DND-41 (cell line): ENCODE measurements around the gene VDAC2.

ENCODE experiments used
- ATAC-seq: fragments of 200-7000 bp; cut with Tn5 transposase; 3 replicates; pipeline ENCODE4 v1.9.1; 2021; ENCODE audit warnings: low read depth; ENCODE audit not compliant: insufficient read depth
- DNase-seq: peaks from one replicate; pipeline ENCODE4 v3.0.0-alpha.2; 2020
- H2AFZ ChIP-seq: 2 replicates; pipeline ENCODE4 v1.6.0; 2012; ENCODE audit warnings: low read depth, low read length
- H3K27ac ChIP-seq: 2 replicates; pipeline ENCODE4 v1.5.1; 2012; ENCODE audit warnings: low read length, inconsistent platforms
- H3K27me3 ChIP-seq: fragments of 200-600 bp; sonication (generic); 2 replicates; pipeline ENCODE4 v1.6.0; 2012; ENCODE audit warnings: low read length, mild to moderate bottlenecking, inconsistent platforms; ENCODE audit not compliant: insufficient read depth, poor library complexity
- H3K36me3 ChIP-seq: 2 replicates; pipeline ENCODE4 v1.5.1; 2012; ENCODE audit warnings: low read length, inconsistent platforms; ENCODE audit not compliant: insufficient read depth
- H3K4me1 ChIP-seq: 2 replicates; pipeline ENCODE4 v1.5.1; 2012; ENCODE audit warnings: mild to moderate bottlenecking, low read length; ENCODE audit not compliant: insufficient read depth
- H3K4me2 ChIP-seq: 2 replicates; pipeline ENCODE4 v1.6.0; 2012; ENCODE audit warnings: mild to moderate bottlenecking, moderate library complexity, low read length, inconsistent platforms; ENCODE audit not compliant: insufficient read depth
- H3K4me3 ChIP-seq, 2 experiments: fragments of 200-600 bp in 1 of 2; shearing (Covaris generic) in 1 of 2; 2 replicates each; pipeline ENCODE4 v1.5.1; 2012 to 2016; ENCODE audit warnings: inconsistent platforms in 2 of 2, low read length in 2 of 2, mild to moderate bottlenecking in 2 of 2, low read depth in 1 of 2, moderate library complexity in 1 of 2
- H3K79me2 ChIP-seq: 2 replicates; pipeline ENCODE4 v1.6.0; 2012; ENCODE audit warnings: low read length, inconsistent platforms; ENCODE audit not compliant: insufficient read depth
- H3K9ac ChIP-seq: 2 replicates; pipeline ENCODE4 v1.6.0; 2012; ENCODE audit warnings: low read depth, mild to moderate bottlenecking, inconsistent platforms, low read length, moderate library complexity
- H3K9me3 ChIP-seq: 2 replicates; pipeline ENCODE4 v1.5.1; 2012; ENCODE audit warnings: low read length, moderate library complexity, mild to moderate bottlenecking, inconsistent platforms; ENCODE audit not compliant: insufficient read depth, severe bottlenecking
- H4K20me1 ChIP-seq: 2 replicates; pipeline ENCODE4 v1.6.0; 2012; ENCODE audit warnings: low read length; ENCODE audit not compliant: insufficient read depth
- EZH2 ChIP-seq: IDR thresholded peaks from 3 replicates; pipeline ENCODE4 v1.6.1; 2012; ENCODE audit warnings: borderline replicate concordance, low read depth, mild to moderate bottlenecking, moderate library complexity, low read length, inconsistent platforms; ENCODE audit not compliant: severe bottlenecking
- TF ChIP-seq, protein P1 (sequence below): IDR thresholded peaks from 2 replicates; pipeline ENCODE4 v1.5.1; 2012; ENCODE audit warnings: borderline replicate concordance, low read length, moderate library complexity, mild to moderate bottlenecking; ENCODE audit not compliant: poor library complexity, severe bottlenecking; ENCODE audit errors: extremely low read depth

The VDAC2 gene

DNA sequence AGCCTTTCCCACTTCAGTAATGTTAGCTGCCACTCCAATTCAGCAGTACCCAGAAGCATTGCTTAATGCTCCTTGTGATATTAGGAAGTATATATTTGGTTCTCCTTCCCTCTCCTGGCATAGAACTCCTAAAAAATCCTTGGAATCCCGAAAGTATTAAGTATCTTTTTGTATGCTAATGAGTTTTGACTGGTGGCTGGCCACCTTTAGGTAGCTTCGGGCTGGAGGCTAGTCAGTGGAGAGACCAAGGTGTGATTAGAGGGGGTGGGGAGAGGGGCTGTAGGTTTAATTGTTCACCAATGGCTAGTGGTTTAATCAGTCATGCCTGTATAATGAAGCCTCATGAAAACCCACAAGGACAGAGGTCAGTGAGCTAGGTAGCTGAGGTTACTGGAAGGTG, 12.9 kb downstream of the VDAC2 start:
- no peak overlapping the region for H3K4me3 ChIP-seq
- peaks cover 96% of the 10 kb centered on the region for H3K36me3 ChIP-seq
- H3K9me3 ChIP-seq = no peaks in the 10 kb centered on the region
- H3K4me2 ChIP-seq = no peak overlapping the region
- H2AFZ ChIP-seq = no peak overlapping the region
- no peaks in the 10 kb centered on the region for H3K27me3 ChIP-seq
- ATAC-seq (no peak), DNase-seq (no peak)
- H3K79me2 ChIP-seq = peaks cover 80% of the 10 kb centered on the region
- H3K9ac ChIP-seq = no peak overlapping the region
- TF ChIP-seq, protein P1, sequence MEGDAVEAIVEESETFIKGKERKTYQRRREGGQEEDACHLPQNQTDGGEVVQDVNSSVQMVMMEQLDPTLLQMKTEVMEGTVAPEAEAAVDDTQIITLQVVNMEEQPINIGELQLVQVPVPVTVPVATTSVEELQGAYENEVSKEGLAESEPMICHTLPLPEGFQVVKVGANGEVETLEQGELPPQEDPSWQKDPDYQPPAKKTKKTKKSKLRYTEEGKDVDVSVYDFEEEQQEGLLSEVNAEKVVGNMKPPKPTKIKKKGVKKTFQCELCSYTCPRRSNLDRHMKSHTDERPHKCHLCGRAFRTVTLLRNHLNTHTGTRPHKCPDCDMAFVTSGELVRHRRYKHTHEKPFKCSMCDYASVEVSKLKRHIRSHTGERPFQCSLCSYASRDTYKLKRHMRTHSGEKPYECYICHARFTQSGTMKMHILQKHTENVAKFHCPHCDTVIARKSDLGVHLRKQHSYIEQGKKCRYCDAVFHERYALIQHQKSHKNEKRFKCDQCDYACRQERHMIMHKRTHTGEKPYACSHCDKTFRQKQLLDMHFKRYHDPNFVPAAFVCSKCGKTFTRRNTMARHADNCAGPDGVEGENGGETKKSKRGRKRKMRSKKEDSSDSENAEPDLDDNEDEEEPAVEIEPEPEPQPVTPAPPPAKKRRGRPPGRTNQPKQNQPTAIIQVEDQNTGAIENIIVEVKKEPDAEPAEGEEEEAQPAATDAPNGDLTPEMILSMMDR = no peak
- no peak for TF ChIP-seq EZH2
- no peak overlapping the region for H3K27ac ChIP-seq
- 0 out of 2 replicates have a peak, but pooled peaks cover 3% of the 10 kb centered on the region for H3K4me1 ChIP-seq
- peaks cover 60% of the 10 kb centered on the region for H4K20me1 ChIP-seq

GRCh38 chr10:75226095-75226494, 15.5 kb downstream of the VDAC2 start:
- Histone ChIP-seq H3K27ac (no peak overlapping the region), H3K4me2 (no peak overlapping the region), H3K4me3 (no peak overlapping the region), H3K79me2 (peaks cover 77% of the 10 kb centered on the region), H3K9me3 (no peaks in the 10 kb centered on the region), H2AFZ (no peak overlapping the region), H3K9ac (no peak overlapping the region), H3K27me3 (no peaks in the 10 kb centered on the region), H3K4me1 (0 out of 2 replicates have a peak, but pooled peaks cover 3% of the 10 kb centered on the region), H3K36me3 (peaks cover 96% of the 10 kb centered on the region), H4K20me1 (peaks cover 59% of the 10 kb centered on the region)
- DNase-seq = no peak
- no peak for ATAC-seq
- TF ChIP-seq EZH2 = no peak
- TF ChIP-seq, protein P1 = no peak

DNA sequence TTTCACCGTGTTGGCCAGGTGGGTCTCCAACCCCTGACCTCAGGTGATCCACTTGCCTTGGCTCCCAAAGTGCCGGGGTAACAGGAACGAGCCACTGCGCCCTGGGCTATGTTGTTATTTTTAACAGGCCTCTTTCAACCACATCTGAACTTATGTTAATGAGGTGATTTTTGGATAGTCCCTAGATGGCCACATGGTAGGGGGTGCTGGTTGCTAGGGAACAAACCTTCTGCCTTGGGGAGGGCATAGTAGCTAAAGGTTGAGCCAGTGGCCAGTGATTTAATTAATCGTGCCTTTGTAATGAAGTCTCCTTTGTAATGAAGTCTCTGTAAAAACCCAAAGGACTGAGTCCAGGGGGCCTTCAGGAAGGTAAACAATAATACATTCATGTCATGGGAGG, 16.1 kb downstream of the VDAC2 start:
- no peak overlapping the region for H3K9ac ChIP-seq

More for the DNA sequence above, 16.1 kb downstream of the VDAC2 start:
- no peak for ATAC-seq
- Histone ChIP-seq H3K27me3 (no peaks in the 10 kb centered on the region), H4K20me1 (peaks cover 63% of the 10 kb centered on the region), H3K36me3 (peaks cover 96% of the 10 kb centered on the region), H3K4me1 (0 out of 2 replicates have a peak, but pooled peaks cover 3% of the 10 kb centered on the region), H2AFZ (no peak overlapping the region), H3K79me2 (peaks cover 72% of the 10 kb centered on the region), H3K4me2 (no peak overlapping the region), H3K9me3 (no peaks in the 10 kb centered on the region), H3K4me3 (no peak overlapping the region), H3K27ac (no peak overlapping the region)
- no peak for TF ChIP-seq EZH2
- TF ChIP-seq, protein P1 = no peak
- no peak for DNase-seq
